Left ventricle myocardium inferior (tissue), 1 donor: ENCODE data around the gene ZBTB33. TPM values are rescaled to one million over a fixed set of nuclear protein-coding genes. Genes with fewer than 3 reads are reported as not detected.

Experiments
- DNase-seq: peaks from one replicate; pipeline ENCODE4 v3.0.0-alpha.2; 2020
- H3K27ac ChIP-seq: fragments of 200-600 bp; replicated peaks from 2 replicates; pipeline ENCODE4 v1.8.0; 2021
- H3K27me3 ChIP-seq: fragments of 200-600 bp; 2 replicates; pipeline ENCODE4 v1.8.0; 2021; ENCODE audit warnings: low read depth
- H3K36me3 ChIP-seq: fragments of 200-600 bp; 2 replicates; pipeline ENCODE4 v1.8.0; 2021
- H3K4me1 ChIP-seq: fragments of 200-600 bp; 2 replicates; pipeline ENCODE4 v1.8.0; 2021
- H3K4me3 ChIP-seq: fragments of 200-600 bp; 2 replicates; pipeline ENCODE4 v1.8.0; 2021; ENCODE audit warnings: mild to moderate bottlenecking, moderate library complexity
- H3K9me3 ChIP-seq: fragments of 200-600 bp; replicated peaks from 2 replicates; pipeline ENCODE4 v1.8.0; 2021
- CTCF ChIP-seq: fragments of 200-600 bp; IDR thresholded peaks from 2 replicates; pipeline ENCODE4 v1.8.0; 2021; ENCODE audit warnings: antibody characterized with exemption, mild to moderate bottlenecking, borderline replicate concordance
- intact Hi-C: fragments of 100-400 bp; cut with micrococcal nuclease; formaldehyde crosslinking; loops from one replicate; pipeline ENCODE4 v1.11.0; 2022
- total RNA-seq: library from RNA; stranded (reverse); fragmentation: NEBNext Ultra II Directional; extraction: Animal tissue kit (Norgen Biotek cat#: 25700); gene quantifications from one replicate; pipeline ENCODE4 v1.2.1, GENCODE V29; 2021
- donor health status: DM: no; HTN: yes; CAD: no; lungs with severe emphysema.

Gene ZBTB33
- total RNA-seq, 1 donor from 2014 or later = 6.0 TPM

GRCh38 chrX:120306630-120307029, 56.0 kb downstream of the ZBTB33 start:
- no peak for DNase-seq
- Histone ChIP-seq H3K27me3 (peaks cover 60% of the 10 kb centered on the region), H3K4me3 (no peak overlapping the region), H3K9me3 (no peaks in the 10 kb centered on the region), H3K36me3 (no peaks in the 10 kb centered on the region), H3K27ac (no peak overlapping the region), H3K4me1 (peaks cover 25% of the 10 kb centered on the region)
- intact Hi-C loops = no loop called here
- TF ChIP-seq CTCF = no peak

Other genes starting within 250 kb of the ZBTB33 start
- gene RHOXF2B, start 173.1 kb upstream of the ZBTB33 start, total RNA-seq = not detected
- not detected for gene RHOXF1, start 134.9 kb upstream of the ZBTB33 start, total RNA-seq
- not detected for gene RHOXF2, start 92.2 kb upstream of the ZBTB33 start, total RNA-seq
- gene TMEM255A, start 60.6 kb downstream of the ZBTB33 start, total RNA-seq = 0.38 TPM
- gene ATP1B4, start 111.3 kb downstream of the ZBTB33 start, total RNA-seq = 1.8 TPM
- gene LAMP2, start 218.5 kb downstream of the ZBTB33 start, total RNA-seq = 54.7 TPM